C4-2B (cell line): ENCODE results near the gene ZKSCAN2.

Experiments used
- ZFX ChIP-seq: fragments of 450-650 bp; IDR thresholded peaks from 2 replicates; pipeline ENCODE4 v1.6.1; 2017
- TF ChIP-seq, protein P1 (sequence below): fragments of 450-650 bp; conservative IDR thresholded peaks from 2 replicates; pipeline ENCODE4 v1.5.1; 2017; ENCODE audit warnings: mild to moderate bottlenecking

DNA sequence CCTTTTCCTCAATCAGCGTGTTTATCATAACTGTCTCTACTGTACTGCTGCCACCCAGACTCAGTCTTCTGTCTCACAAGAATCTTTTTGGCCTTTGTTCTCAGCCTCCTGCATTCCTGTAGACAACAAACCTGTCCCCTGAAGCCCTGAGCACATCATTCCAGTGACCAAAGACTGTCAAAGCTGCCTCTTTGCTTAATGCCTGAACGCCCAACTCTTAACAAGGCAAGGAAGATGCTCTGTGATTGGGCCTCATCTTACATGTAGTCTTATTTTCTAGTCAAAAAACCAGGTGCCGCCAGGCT is 70.2 kb downstream of the ZKSCAN2 start:
- TF ChIP-seq, protein P1, sequence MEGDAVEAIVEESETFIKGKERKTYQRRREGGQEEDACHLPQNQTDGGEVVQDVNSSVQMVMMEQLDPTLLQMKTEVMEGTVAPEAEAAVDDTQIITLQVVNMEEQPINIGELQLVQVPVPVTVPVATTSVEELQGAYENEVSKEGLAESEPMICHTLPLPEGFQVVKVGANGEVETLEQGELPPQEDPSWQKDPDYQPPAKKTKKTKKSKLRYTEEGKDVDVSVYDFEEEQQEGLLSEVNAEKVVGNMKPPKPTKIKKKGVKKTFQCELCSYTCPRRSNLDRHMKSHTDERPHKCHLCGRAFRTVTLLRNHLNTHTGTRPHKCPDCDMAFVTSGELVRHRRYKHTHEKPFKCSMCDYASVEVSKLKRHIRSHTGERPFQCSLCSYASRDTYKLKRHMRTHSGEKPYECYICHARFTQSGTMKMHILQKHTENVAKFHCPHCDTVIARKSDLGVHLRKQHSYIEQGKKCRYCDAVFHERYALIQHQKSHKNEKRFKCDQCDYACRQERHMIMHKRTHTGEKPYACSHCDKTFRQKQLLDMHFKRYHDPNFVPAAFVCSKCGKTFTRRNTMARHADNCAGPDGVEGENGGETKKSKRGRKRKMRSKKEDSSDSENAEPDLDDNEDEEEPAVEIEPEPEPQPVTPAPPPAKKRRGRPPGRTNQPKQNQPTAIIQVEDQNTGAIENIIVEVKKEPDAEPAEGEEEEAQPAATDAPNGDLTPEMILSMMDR, result no peak
- no peak for TF ChIP-seq ZFX
